GM21526 (cell line): Measurements from ENCODE around the gene ADAMTS8.

Experiments
- ATAC-seq: cut with Tn5 transposase; IDR thresholded peaks from one replicate; pipeline ENCODE4 v1.9.1; 2021; ENCODE audit warnings: moderate library complexity; ENCODE audit not compliant: unreplicated experiment, low FRiP score

ADAMTS8 gene

DNA sequence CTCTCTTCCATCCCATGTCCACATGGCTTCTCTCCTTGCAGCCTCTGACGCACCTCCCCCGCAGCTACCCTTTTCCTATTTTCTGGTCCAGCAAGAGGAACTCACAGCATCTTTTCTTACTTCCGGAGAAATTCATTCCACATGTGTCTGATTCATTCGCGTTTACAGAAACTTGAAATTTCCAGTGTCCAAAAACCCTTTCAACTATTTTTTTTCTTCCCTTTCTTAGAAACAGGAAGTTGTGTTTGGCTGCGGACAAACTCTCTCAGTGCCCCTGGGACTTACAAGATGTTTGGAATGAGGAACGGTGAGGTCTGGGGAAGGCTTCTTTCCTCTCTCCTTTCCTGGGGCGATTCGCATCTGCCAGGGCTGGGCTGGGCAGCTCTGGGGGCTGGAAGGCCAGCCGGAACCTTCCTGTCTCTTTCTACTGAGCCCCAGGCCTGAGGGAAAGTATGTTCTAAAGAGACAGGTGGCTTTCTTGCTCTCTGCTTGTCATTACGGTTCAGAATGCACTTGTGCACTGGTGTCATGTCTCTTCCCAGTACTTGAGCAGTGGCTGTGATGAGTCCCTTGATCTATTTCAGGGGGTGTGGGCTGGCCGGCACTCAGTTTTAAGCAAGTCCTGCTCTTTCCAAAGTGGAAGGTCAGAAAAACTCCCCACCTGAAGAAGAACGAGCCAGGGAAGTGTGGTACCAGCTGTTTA lies 27.5 kb downstream of the ADAMTS8 start:
- no peak for ATAC-seq

DNA sequence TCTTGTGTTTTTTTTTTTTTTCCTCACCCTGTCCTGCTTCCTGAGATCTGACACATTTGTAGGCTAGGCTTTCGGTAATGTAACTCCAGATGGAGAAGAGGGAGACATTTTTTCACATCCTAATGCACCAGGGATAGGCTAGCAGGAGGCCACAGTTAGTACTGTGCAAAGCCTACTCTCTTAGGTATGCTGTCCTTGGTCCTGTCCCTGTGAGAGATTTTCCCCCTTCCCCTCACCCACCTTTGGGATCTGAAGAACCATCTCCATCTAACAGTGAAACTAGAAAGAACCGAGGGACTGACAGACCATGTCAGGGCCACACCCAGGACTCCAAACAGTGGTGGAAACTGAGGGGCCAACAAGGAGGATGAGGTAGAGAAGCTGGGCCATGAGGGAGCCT lies 29.2 kb downstream of the ADAMTS8 start:
- ATAC-seq = no peak

DNA sequence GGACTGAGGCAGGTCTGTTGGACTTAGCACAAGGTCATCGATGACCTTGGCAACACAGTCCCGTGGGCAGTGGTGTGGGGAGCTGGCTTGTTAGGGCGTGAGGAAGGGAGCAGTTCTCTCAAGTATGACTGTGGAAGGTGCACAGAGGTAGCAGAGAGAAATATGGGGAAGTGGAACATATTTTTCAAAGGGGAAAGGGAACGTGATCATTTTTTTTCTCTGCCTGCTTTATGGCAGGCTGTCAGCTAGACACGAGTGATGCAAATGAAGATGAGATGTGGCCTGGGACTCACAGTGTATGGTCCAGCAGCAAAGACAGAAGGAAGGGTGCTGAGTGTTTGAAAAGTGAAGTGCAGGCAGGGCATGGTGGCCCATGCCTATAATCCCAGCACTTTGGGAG lies 30.6 kb downstream of the ADAMTS8 start:
- ATAC-seq = no peak

DNA sequence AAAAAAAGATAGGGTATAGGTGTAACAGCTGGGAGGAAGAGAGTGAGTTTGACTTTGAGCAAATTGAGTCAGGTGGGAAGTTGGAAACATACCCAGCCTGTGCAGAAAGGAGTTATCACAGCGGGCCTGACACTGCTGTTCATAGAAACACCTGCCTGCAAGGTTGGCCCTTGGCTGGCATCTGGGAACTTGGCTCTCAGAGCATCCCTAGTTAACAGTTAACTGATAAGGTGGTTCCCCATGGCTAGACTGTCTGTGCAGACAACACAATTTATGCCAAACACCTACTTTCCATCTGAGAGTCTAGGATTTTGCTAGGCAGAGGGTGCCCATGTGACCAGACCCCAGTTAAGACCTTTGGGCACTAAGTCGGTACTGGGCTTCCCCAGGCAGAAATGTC lies 31.4 kb downstream of the ADAMTS8 start:
- ATAC-seq = no peak

DNA sequence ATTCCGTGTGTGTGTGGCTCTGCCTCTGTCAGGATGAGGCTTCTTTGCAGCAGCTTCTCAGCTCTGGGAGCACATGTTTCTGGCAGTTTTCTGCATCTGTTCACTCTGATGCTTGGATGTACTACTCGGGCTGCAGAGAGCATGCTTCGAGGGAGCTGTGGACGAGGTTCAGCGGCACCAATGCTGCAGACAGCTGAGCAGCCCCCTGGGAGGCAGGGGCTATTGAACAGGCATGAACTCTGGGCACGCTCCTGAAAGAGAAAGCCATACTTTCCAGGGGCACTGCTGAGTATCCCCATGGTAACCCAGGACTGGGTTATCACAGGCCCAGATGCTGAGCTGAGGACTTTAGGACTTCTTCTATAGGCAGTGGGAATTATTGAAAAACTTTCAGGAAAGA lies 33.8 kb downstream of the ADAMTS8 start:
- ATAC-seq = no peak

DNA sequence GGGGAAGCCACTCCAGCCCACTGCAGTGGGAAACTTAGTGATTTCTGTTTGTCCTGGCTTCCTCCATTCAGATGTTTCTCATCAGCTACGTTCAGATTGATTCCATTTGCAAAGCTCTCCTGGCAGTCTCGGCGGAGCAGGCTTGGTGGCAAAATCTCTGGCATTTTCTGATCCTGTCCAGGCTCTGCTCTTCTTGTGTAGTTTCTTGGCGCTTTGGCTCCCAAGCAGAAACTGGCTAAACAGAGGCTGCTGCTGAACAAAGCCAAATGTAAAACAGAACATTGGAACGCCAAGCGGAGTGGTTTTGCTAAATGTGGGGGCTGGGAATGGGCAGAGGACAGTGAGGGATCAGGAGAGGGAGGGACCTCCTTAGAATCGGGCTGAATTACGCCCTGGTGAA lies 36.7 kb downstream of the ADAMTS8 start:
- no peak for ATAC-seq

DNA sequence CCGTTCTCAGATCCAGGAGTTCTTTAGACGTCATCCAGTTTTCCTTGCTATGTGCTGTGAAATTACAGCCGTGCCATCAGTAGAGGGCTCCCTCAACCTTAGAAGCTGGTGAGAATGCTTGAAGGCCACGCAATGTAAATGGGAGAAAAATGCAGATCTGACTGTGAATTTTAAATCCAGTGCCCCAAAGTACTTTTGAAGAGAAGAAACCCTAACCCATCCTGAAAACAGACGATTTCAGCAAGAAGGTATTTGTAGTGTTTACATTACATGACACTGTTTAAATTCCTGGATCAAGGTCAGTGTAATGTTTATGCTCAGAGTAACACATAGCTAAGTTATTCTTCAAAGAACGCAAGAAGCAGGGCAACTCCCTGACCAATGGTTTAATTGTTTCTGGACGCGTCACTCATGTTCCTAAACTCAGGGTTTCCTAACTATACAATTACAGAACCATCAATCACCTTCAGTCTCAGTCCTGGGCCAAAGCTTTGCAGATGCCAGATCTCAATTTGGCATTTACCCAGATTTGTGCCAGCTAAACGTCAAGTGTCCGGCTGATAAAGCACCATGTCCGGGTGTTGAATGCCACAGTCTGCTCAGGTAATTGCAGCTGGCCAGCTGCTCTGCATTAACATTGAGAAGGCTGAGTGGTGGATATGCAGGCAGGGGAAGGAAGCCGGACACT lies 38.2 kb downstream of the ADAMTS8 start:
- ATAC-seq = no peak

DNA sequence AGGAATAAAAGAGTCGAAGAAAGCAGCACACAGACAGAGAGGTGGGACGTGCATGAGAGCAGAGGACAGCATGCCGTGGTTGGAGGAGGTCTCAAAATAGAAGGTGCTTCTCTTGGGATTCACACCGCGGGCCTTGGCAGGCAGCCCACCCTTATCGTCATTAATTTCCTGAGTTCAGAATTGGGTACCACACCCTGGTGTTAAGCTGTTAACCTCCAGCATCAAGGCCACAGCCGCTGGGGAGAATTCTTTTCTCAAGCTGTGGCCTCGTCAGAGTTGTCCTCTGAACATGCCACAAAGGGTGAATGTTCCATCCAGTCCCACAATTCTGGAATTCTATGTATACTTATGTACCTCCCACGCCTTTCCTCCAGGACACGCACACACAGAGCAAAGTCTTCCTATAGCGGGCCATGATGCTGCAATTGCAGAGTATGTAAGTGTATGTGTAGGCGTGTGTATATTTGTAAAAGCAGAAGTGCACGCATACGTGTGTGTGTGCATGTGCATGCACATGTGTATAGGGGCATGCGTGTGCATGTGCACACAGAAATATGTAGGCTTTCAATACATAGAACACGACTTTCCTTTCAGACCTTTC lies 39.0 kb downstream of the ADAMTS8 start:
- no peak for ATAC-seq

DNA sequence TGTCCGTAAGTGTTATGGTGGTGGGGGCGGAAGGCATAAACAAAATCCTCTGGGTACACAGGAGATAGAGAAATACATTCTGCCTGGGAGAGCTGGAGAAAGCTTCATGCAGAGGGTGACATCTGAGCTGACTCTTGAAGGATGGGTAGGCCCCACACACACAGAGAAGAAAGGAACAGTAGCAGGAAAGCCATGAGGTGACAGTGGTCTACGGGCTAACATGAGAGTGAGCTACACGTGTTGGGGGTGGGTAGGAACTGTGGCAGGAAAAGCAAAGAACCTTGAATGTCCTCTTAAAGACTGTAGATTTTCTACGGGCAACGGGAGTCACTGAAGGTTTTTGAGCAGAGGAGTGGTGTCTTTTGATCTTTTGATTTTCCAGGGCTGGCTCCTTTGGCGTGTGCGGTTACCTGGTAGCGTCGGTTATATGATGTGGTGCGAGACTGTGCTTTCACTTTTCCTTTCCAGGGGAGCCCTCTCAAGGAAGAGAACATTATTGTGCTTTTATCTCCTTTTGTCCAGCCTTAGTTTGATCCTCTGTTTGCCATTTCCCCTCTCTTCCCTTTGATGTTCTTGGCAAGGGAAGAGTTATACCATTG lies 39.7 kb downstream of the ADAMTS8 start:
- no peak for ATAC-seq

DNA sequence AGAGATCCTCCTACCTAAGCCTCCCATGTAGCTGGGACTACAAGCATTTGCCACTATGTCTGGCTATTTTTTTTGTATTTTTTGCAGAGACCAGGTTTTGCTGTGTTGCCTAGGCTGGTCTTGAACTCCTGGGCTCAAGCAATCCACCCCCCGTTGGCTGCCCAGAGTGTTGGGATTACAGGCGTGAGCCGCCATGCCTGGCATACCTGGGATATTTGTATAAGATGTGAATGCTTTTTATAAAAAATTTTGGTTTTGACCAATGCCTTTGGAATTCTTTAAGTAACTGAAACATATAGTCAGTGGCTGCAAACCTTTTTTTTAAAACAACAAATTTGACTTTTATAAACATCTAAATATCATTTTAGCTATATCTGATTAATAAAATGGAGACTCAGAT lies 42.4 kb downstream of the ADAMTS8 start:
- ATAC-seq = no peak

DNA sequence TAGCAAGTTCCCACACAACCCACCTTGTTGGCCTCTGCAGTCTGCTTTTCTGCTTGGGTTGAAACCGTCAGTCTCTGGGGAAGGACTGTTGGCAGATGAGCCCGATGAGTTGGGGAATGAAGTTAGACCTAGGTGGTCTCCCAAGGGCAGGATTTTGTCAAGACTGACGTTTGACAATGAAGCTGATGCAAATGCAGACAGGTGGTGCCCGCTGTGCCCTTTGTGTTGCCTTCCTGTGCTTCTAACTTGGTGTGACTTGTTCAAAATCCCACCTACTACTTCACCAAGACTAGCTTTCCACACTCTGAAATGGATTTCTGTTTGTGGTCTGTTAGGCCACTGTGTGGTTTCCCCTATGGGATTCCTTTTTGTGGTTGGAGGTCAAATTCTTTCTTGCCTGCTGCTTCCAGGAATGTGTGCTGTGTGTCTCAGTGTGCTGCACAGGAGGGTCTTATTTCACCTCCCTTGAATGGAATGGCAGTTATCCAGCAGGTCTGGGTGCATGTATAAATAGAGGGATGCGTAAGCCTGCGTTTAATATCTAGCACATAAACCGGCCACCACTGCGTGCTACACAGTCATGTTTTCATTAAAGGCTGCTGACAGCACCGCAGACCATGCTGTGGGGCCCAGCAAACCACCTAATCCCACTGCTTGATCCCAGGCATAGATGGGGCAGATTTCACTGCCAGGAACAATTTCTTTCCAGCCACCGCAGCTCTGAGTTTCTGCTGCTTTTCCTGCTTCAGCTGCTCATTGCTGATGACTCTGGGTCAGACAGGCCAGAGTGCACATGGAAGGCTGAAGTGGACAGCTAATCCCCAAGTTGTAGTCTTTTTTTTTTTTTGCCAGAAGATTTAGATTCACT lies 44.8 kb downstream of the ADAMTS8 start:
- no peak for ATAC-seq

DNA sequence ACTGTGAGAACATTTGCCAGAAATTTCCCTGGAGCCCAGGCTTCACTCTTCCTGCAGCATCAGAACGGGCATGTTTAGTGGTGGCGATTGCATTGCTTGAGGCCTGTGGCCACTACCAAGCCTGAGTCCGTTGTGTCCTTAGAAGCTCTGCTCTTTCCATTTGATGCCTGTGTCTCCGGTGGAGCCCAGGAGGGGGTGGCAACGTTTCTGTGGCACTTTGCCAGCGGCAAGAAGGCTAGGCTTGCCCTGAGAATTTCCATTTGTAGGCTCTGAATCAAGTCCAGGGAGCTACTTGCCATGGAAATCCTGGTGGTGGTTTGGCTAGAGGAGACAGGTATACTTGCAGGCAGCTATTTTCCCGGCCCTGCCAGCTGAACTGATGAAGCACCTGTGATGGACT lies 47.1 kb downstream of the ADAMTS8 start:
- no peak for ATAC-seq

DNA sequence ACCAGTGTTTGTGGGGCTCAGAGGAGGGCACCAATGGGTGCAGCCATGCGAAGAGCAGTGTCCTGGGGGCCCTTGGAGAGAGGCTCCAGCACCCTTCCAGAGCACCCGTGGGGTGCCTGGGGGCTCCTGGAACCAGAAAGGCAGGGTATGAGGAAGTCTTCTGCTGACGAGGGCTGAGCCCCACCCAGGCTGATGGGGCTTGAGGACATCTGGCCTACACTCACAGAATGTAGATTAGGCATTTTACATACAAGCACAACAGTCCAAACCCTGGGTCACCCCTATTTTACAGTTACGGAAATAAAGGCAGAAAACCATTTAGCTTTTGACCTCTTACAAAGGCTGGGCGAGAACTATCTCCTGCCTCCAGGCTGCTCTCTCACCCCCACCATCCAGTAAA lies 47.6 kb downstream of the ADAMTS8 start:
- no peak for ATAC-seq

DNA sequence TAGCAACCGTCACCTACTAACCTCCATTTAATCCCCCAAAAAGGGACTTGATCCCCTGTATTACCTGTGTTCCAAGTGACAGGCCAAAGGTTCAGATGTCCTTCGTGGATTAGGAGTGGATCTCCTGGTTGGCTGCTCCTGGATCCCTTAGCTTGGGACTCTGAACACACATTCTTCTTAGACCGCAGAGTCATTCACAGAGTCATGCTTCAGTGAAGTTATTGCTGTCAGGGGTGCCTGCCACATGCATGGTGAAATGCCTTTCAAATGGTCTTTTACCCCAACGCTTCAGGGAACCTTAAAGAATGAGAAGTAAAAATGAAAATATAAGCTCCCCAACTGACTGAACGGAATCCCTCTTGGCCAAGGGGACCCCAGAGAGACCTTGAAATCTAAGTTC lies 49.1 kb downstream of the ADAMTS8 start:
- ATAC-seq = no peak

DNA sequence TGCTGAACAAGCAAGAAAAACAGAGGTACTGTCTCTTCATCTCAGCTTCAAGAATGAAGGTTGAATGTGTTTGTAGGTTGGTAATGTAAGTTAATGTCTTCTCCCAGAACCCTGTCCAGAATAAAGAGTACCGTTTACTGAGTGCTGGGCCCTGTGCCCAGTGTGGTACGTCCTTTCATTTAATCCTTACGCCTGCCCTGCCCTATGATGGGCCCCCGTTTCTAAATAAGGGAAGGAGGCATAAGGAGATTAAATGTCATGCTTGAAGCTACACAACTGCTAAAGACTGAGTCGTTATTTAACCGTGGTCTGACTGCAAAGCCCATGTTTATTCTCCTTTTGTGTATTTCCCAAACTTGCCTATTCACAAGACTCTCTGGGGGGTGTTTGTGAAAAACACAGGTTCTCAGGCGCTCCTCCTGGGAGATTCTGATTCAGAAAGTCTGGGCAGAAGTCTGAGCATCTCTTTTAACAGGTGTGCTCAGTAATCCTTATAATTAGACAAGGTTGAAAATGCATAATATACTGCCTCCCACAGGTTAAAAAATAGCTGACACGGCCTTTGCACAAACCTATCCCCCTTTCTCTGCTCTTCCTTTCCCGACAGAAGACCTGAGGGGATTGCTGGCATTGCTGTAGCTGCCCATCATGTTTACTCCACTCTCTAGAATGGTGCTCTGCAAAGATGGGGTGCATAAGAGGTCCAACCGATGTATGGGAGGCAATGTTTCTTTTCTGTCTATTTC lies 57.4 kb downstream of the ADAMTS8 start:
- no peak for ATAC-seq

DNA sequence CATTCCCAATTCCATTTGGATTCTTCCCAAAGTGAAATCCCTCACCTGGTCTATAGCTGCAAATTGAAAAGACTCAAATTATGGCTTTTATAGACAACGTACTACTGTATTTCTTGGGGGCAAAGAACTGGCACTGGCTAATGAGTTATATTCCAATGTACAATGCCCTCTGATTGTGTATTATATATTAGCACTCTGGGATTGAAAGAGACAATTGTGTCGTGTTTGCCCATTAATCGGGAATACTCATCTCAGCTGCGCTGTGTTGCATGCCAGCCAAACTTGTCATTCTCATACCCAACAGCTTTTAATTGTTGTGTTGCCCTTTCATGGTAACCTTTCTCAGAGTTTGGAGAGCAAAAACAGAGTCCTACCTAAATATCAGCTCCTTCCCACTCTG lies 58.7 kb downstream of the ADAMTS8 start:
- ATAC-seq = no peak

DNA sequence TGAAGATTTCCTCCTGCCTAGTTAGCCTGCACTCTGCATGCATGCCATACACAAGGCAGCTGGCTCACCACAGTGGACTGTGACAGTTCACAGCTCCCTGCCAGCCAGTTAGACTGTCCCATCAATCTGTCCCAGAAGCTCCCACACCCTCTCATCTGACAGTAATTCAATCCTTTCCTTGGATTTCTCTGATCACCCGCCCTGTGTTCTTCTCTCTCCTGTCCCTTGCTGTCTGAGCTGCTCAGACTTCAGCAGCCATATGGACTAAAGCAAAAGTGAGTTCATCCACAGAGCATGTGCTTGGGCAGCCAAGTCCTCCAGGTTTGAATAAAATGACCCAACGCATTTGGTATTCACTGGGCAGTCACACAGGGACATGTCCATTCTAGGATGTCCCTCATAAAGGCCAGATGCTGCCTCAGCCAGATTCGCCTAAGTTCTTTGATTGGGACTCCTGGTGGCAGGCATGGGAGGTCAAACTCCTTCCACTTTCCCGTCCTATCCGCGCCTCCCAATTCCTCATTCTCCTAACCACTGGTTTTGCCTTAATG lies 59.2 kb downstream of the ADAMTS8 start:
- no peak for ATAC-seq

DNA sequence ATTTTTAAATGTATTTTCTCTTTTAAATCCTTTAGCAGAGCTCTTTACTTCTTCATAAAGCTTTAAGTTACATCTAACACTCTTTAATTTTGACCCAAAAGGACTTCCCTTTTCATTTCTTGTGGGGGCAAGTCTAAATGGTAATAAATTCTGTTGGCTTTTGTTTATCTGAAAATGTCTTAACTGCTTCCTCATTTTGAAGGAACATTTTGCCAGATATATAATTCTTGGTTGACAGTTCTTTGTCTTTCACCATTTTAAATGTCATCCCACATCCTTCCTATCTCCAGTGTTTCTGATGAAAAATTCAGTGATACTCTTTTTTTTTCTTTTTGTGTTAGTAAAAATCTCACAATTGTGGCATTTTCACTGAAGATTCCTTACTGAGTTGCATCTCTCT lies 69.0 kb downstream of the ADAMTS8 start:
- no peak for ATAC-seq

DNA sequence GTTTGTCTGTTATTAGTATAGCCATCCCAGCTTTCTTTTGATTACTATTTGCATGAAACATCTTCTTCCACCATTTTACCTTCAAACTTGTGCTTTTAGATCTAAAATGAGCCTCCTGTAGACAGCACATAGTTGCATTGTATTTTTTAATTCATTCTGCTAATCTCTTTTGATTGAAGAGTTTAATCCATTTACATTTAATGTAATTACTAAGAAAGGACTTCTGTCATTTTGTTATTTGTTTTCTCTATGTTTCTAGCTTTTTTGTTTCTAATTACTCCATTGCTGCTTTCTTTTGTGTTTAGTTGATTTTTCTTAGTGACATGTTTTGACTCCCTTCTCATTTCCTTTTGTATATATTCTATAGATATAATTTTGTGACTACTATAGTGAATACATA lies 70.0 kb downstream of the ADAMTS8 start:
- no peak for ATAC-seq
